NT2/D1 (cell line): ENCODE data around the gene WASHC4.

Experiments used
- YY1 ChIP-seq: IDR thresholded peaks from 2 replicates; pipeline ENCODE4 v1.6.1; 2011; ENCODE audit not compliant: insufficient read length, insufficient read depth
- ZNF274 ChIP-seq: IDR thresholded peaks from 2 replicates; pipeline ENCODE4 v1.6.1; 2011; ENCODE audit warnings: mild to moderate bottlenecking, low read depth, low read length

GRCh38 chr12:105078712-105079570, 28.6 kb upstream of the WASHC4 start:
- TF ChIP-seq YY1 (no peak), ZNF274 (no peak)
